K562 (cell line): Measurements from ENCODE around the gene STIL. TPM values are rescaled to one million over a fixed set of nuclear protein-coding genes. Genes with fewer than 3 reads are reported as not detected.

Experiments used
- ATF7 ChIP-seq: fragments of 450-650 bp; IDR thresholded peaks from 2 replicates; pipeline ENCODE4 v1.7.1; 2014; ENCODE audit warnings: mild to moderate bottlenecking, moderate library complexity
- BCL6 ChIP-seq: fragments of 250-450 bp; sonication (Bioruptor Pico); IDR thresholded peaks from 2 replicates; pipeline ENCODE4 v1.4.0; 2020
- ELF4 ChIP-seq: fragments of 450-650 bp; formaldehyde crosslinking; IDR thresholded peaks from 2 replicates; pipeline ENCODE4 v1.4.0; 2022; ENCODE audit warnings: missing genetic modification characterization
- GABPA ChIP-seq: fragments of 200-800 bp; sonication (Bioruptor generic); conservative IDR thresholded peaks from 2 replicates; pipeline ENCODE4 v1.6.1; 2016; ENCODE audit warnings: low read depth, missing genetic modification characterization, missing compliant biosample characterization
- LCOR ChIP-seq: sonication (generic); formaldehyde crosslinking; IDR thresholded peaks from 2 replicates; pipeline ENCODE4 v1.8.0; 2022; ENCODE audit warnings: mild to moderate bottlenecking, missing genetic modification reagents
- MYBL2 ChIP-seq, 2 experiments: fragments of 450-650 bp in 1 of 2; sonication (generic) in 1 of 2; formaldehyde crosslinking in 1 of 2; IDR thresholded peaks; 2 replicates each; pipeline versions ENCODE4 v1.6.1 to v1.8.1; 2017 to 2022; ENCODE audit warnings: borderline replicate concordance in 1 of 2, inconsistent platforms in 1 of 2, low read depth in 1 of 2, mild to moderate bottlenecking in 1 of 2, missing genetic modification reagents in 1 of 2, moderate library complexity in 1 of 2
- NFXL1 ChIP-seq: fragments of 450-650 bp; formaldehyde crosslinking; IDR thresholded peaks from 2 replicates; pipeline ENCODE4 v1.4.0; 2021; ENCODE audit warnings: mild to moderate bottlenecking
- NRF1 ChIP-seq, 2 experiments: fragments of 450-650 bp; IDR thresholded peaks in 1 of 2; conservative IDR thresholded peaks in 1 of 2; 2 replicates each; pipeline ENCODE4 v1.6.1; 2014; ENCODE audit warnings: mild to moderate bottlenecking in 2 of 2
- PHB2 ChIP-seq: fragments of 450-650 bp; IDR thresholded peaks from 2 replicates; pipeline ENCODE4 v1.6.1; 2017; ENCODE audit warnings: low read depth
- PTBP1 ChIP-seq: fragments of 200-400 bp; formaldehyde crosslinking; IDR thresholded peaks from 2 replicates; pipeline ENCODE4 v1.6.1; 2017; ENCODE audit warnings: low read depth, low read length
- RUNX1 ChIP-seq: sonication (generic); IDR thresholded peaks from 2 replicates; pipeline ENCODE4 v1.6.1; 2016; ENCODE audit warnings: antibody characterized with exemption, low read depth
- SAFB2 ChIP-seq: fragments of 200-400 bp; formaldehyde crosslinking; IDR thresholded peaks from 2 replicates; pipeline ENCODE4 v1.6.1; 2018; ENCODE audit warnings: borderline replicate concordance, low read length, low read depth, moderate library complexity; ENCODE audit not compliant: severe bottlenecking
- THRAP3 ChIP-seq: fragments of 450-650 bp; IDR thresholded peaks from 2 replicates; pipeline ENCODE4 v1.6.1; 2016; ENCODE audit warnings: mild to moderate bottlenecking, inconsistent platforms, borderline replicate concordance
- polyA plus RNA-seq, 8 experiments: library from polyadenylated mRNA; depleted of rRNA in 4 of 8; stranded (reverse) in 5 of 8; unstranded in 3 of 8; fragments of >200 nt; fragmentation: Nextera tagmentation in 2 of 8; fragmentation: Illumina TruSeq in 1 of 8; extraction: Ambion mirVana in 2 of 8; extraction: Trizol in 1 of 8; gene quantifications; 2 replicates each; pipeline versions ENCODE4 v1.2.1 to v1.2.3, GENCODE V29; 2011 to 2014; ENCODE audit warnings: inconsistent platforms in 1 of 8, missing spikeins in 1 of 8
- total RNA-seq, 7 experiments: library from RNA; depleted of rRNA in 6 of 7; stranded (reverse); fragments of >200 nt in 6 of 7; fragmentation: Illumina TruSeq in 2 of 7; extraction: Trizol in 2 of 7; gene quantifications; 2 replicates each; pipeline versions ENCODE4 v1.2.1 to v1.2.3, GENCODE V29; 2011 to 2021; ENCODE audit warnings: low replicate concordance in 1 of 7
- TF ChIP-seq, protein P1 (sequence below): fragments of 450-650 bp; IDR thresholded peaks from 2 replicates; pipeline ENCODE4 v1.6.1; 2017; ENCODE audit warnings: antibody characterized with exemption
- TF ChIP-seq, protein P2 (sequence below): fragments of 450-650 bp; formaldehyde crosslinking; IDR thresholded peaks from 2 replicates; pipeline ENCODE4 v1.4.0; 2022; ENCODE audit warnings: missing genetic modification characterization
- TF ChIP-seq, protein P3 (sequence below): fragments of 200-800 bp; sonication (Bioruptor generic); IDR thresholded peaks from 2 replicates; pipeline ENCODE4 v1.6.1; 2016; ENCODE audit warnings: missing genetic modification characterization, missing compliant biosample characterization

Gene STIL
- total and polyA plus RNA-seq, 9 of the 15 experiments (the other 6 are each of a cell fraction or from before 2014, with no cell fraction given), result 10.5 to 77.4 (median 39.6) TPM

DNA sequence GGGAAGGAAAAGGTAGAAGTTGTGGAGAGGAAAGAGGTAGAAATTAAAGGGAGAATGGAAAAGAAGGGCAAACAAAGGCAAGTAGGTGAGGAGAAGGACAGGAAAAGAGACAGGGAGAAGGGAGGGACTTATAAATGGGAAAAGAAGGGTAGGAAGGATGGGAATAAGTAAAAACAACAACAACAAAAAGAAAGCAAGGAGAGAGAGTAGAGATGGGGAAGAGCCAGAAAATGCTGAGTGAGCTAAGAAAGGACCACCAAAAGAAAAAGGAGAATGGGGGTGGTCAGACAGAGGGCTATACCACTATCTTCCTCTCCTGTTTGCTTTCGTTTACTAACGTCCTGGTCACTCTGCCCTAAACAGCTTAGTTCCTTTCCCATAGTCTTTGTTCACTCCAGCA is 17.9 kb upstream of the STIL start (continued):
- TF ChIP-seq, protein P1, sequence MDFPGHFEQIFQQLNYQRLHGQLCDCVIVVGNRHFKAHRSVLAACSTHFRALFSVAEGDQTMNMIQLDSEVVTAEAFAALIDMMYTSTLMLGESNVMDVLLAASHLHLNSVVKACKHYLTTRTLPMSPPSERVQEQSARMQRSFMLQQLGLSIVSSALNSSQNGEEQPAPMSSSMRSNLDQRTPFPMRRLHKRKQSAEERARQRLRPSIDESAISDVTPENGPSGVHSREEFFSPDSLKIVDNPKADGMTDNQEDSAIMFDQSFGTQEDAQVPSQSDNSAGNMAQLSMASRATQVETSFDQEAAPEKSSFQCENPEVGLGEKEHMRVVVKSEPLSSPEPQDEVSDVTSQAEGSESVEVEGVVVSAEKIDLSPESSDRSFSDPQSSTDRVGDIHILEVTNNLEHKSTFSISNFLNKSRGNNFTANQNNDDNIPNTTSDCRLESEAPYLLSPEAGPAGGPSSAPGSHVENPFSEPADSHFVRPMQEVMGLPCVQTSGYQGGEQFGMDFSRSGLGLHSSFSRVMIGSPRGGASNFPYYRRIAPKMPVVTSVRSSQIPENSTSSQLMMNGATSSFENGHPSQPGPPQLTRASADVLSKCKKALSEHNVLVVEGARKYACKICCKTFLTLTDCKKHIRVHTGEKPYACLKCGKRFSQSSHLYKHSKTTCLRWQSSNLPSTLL, result no peak
- TF ChIP-seq ELF4 (CRISPR knock-in tag) (0 out of 2 replicates have a peak, but pooled peaks have one; percentile 24), LCOR (CRISPR knock-in tag) (no peak), PHB2 (no peak), NFXL1 (CRISPR knock-in tag) (no peak), NRF1 (conservative IDR thresholded peaks at IDR 0.05 in 1 of 2, IDR thresholded peaks at IDR 0.05 in 1 of 2) (no peak), PTBP1 (no peak), ATF7 (peak; percentile 20; the same call in 1 of the 2 replicates), MYBL2 (IDR thresholded peaks at IDR 0.05; ENCODE audit: low read depth) (no peak), MYBL2 (CRISPR knock-in tag; IDR thresholded peaks at IDR 0.05; ENCODE audit: borderline replicate concordance) (no peak), THRAP3 (0 out of 2 replicates have a peak, but pooled peaks have one; percentile 27), SAFB2 (no peak), RUNX1 (no peak), BCL6 (CRISPR knock-in tag) (no peak), GABPA (tag) (no peak)
- TF ChIP-seq, protein P2, sequence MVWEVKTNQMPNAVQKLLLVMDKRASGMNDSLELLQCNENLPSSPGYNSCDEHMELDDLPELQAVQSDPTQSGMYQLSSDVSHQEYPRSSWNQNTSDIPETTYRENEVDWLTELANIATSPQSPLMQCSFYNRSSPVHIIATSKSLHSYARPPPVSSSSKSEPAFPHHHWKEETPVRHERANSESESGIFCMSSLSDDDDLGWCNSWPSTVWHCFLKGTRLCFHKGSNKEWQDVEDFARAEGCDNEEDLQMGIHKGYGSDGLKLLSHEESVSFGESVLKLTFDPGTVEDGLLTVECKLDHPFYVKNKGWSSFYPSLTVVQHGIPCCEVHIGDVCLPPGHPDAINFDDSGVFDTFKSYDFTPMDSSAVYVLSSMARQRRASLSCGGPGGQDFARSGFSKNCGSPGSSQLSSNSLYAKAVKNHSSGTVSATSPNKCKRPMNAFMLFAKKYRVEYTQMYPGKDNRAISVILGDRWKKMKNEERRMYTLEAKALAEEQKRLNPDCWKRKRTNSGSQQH (CRISPR knock-in tag), result 0 out of 2 replicates have a peak, but pooled peaks have one; percentile 46
- TF ChIP-seq, protein P3, sequence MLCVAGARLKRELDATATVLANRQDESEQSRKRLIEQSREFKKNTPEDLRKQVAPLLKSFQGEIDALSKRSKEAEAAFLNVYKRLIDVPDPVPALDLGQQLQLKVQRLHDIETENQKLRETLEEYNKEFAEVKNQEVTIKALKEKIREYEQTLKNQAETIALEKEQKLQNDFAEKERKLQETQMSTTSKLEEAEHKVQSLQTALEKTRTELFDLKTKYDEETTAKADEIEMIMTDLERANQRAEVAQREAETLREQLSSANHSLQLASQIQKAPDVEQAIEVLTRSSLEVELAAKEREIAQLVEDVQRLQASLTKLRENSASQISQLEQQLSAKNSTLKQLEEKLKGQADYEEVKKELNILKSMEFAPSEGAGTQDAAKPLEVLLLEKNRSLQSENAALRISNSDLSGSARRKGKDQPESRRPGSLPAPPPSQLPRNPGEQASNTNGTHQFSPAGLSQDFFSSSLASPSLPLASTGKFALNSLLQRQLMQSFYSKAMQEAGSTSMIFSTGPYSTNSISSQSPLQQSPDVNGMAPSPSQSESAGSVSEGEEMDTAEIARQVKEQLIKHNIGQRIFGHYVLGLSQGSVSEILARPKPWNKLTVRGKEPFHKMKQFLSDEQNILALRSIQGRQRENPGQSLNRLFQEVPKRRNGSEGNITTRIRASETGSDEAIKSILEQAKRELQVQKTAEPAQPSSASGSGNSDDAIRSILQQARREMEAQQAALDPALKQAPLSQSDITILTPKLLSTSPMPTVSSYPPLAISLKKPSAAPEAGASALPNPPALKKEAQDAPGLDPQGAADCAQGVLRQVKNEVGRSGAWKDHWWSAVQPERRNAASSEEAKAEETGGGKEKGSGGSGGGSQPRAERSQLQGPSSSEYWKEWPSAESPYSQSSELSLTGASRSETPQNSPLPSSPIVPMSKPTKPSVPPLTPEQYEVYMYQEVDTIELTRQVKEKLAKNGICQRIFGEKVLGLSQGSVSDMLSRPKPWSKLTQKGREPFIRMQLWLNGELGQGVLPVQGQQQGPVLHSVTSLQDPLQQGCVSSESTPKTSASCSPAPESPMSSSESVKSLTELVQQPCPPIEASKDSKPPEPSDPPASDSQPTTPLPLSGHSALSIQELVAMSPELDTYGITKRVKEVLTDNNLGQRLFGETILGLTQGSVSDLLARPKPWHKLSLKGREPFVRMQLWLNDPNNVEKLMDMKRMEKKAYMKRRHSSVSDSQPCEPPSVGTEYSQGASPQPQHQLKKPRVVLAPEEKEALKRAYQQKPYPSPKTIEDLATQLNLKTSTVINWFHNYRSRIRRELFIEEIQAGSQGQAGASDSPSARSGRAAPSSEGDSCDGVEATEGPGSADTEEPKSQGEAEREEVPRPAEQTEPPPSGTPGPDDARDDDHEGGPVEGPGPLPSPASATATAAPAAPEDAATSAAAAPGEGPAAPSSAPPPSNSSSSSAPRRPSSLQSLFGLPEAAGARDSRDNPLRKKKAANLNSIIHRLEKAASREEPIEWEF, result no peak
